GM18873 (cell line): ENCODE data around the gene SPON1.
"Not testable (repeated sequence)": the region's sequence is repeated elsewhere in the genome, so short reads cannot be mapped to it uniquely, and the experiment has no call there.

Experiments
- ATAC-seq: cut with Tn5 transposase; IDR thresholded peaks from one replicate; pipeline ENCODE4 v1.9.1; 2021; ENCODE audit warnings: mild to moderate bottlenecking, moderate library complexity, moderate number of reproducible peaks; ENCODE audit not compliant: unreplicated experiment, low FRiP score

The SPON1 gene

GRCh38 chr11:14229472-14229871, 266.9 kb downstream of the SPON1 start:
- no peak for ATAC-seq

- ATAC-seq: no peak
Measured at GRCh38 chr11:14230407-14230806, 267.9 kb downstream of the SPON1 start.

GRCh38 chr11:14232652-14233051, 270.1 kb downstream of the SPON1 start:
- ATAC-seq: no peak

- no peak for ATAC-seq
Measured at GRCh38 chr11:14234446-14234845, 271.9 kb downstream of the SPON1 start.

GRCh38 chr11:14235701-14236100, 273.2 kb downstream of the SPON1 start:
- no peak for ATAC-seq

GRCh38 chr11:14237444-14237961, 275.0 kb downstream of the SPON1 start:
- peak; percentile 96 for ATAC-seq

GRCh38 chr11:14240221-14240620, 277.7 kb downstream of the SPON1 start:
- no peak for ATAC-seq

GRCh38 chr11:14240951-14241350, 278.4 kb downstream of the SPON1 start:
- no peak for ATAC-seq

GRCh38 chr11:14242187-14242586, 279.7 kb downstream of the SPON1 start:
- ATAC-seq: no peak

- no peak for ATAC-seq
Measured at GRCh38 chr11:14242733-14243132, 280.2 kb downstream of the SPON1 start.

- no peak for ATAC-seq
Measured at GRCh38 chr11:14244926-14245325, 282.4 kb downstream of the SPON1 start.

- ATAC-seq: no peak
Measured at GRCh38 chr11:14245444-14245843, 282.9 kb downstream of the SPON1 start.

- ATAC-seq: no peak
Measured at GRCh38 chr11:14248580-14248981, 286.1 kb downstream of the SPON1 start.

- no peak for ATAC-seq
Measured at GRCh38 chr11:14249121-14249963, 286.8 kb downstream of the SPON1 start.

GRCh38 chr11:14251754-14252153, 289.2 kb downstream of the SPON1 start:
- no peak for ATAC-seq

- not testable (repeated sequence) for ATAC-seq
Measured at GRCh38 chr11:14252501-14252900, 290.0 kb downstream of the SPON1 start.

- ATAC-seq: no peak
Measured at GRCh38 chr11:14253421-14253820, 290.9 kb downstream of the SPON1 start.

GRCh38 chr11:14253840-14254239, 291.3 kb downstream of the SPON1 start:
- no peak for ATAC-seq

GRCh38 chr11:14254533-14255237, 292.2 kb downstream of the SPON1 start:
- no peak for ATAC-seq

GRCh38 chr11:14255238-14255534, 292.7 kb downstream of the SPON1 start:
- no peak for ATAC-seq

- ATAC-seq: no peak
Measured at GRCh38 chr11:14258221-14258935, 295.9 kb downstream of the SPON1 start.
